Vagina (tissue), 2 donors: ENCODE results near the gene LRCH1.

ENCODE experiments used
- POLR2A ChIP-seq, 2 donors: fragments of 450-650 bp; IDR thresholded peaks; one replicate each; pipeline ENCODE4 v1.6.1; 2017; ENCODE audit warnings: antibody characterized with exemption in 2 of 2, mild to moderate bottlenecking in 2 of 2, moderate library complexity in 2 of 2
- POLR2AphosphoS5 ChIP-seq, 2 donors: sonication (generic); formaldehyde crosslinking; IDR thresholded peaks; one replicate each; pipeline ENCODE4 v1.9.0; 2017; ENCODE audit warnings: antibody characterized with exemption in 2 of 2, mild to moderate bottlenecking in 2 of 2, low read depth in 1 of 2; ENCODE audit not compliant: insufficient read depth in 1 of 2
- TF ChIP-seq, protein P1 (sequence below), 3 experiments: fragments of 450-650 bp in 2 of 3; fragments of 200-600 bp in 1 of 3; sonication (generic) in 1 of 3; IDR thresholded peaks; one replicate each; pipeline ENCODE4 v1.5.1; 2017 to 2019; ENCODE audit warnings: antibody characterized with exemption in 3 of 3, mild to moderate bottlenecking in 2 of 3, moderate library complexity in 2 of 3

DNA sequence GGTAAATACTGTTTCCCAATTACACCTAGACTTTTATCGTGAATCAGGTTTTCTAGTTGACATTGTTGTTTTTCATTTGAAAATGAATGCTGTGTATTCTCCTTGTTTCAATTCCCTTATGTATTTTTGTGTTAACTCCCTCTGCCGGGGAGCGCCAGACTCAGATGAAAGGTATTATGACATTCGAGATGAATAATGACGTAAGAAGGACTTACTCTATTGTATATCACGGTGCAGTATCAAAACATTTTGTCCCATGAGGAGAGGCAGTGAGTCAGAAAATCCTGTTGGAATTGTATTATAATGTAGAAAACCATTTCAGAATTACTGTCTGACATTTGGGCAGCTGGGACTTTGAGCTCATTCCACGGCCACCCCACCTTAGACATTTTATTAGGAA, 61.6 kb downstream of the LRCH1 start:
- TF ChIP-seq, protein P1, sequence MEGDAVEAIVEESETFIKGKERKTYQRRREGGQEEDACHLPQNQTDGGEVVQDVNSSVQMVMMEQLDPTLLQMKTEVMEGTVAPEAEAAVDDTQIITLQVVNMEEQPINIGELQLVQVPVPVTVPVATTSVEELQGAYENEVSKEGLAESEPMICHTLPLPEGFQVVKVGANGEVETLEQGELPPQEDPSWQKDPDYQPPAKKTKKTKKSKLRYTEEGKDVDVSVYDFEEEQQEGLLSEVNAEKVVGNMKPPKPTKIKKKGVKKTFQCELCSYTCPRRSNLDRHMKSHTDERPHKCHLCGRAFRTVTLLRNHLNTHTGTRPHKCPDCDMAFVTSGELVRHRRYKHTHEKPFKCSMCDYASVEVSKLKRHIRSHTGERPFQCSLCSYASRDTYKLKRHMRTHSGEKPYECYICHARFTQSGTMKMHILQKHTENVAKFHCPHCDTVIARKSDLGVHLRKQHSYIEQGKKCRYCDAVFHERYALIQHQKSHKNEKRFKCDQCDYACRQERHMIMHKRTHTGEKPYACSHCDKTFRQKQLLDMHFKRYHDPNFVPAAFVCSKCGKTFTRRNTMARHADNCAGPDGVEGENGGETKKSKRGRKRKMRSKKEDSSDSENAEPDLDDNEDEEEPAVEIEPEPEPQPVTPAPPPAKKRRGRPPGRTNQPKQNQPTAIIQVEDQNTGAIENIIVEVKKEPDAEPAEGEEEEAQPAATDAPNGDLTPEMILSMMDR (IDR thresholded peaks at IDR 0.05): no peak
- TF ChIP-seq POLR2A (IDR thresholded peaks at IDR 0.05): no peak
- TF ChIP-seq POLR2AphosphoS5 (IDR thresholded peaks at IDR 0.05; ENCODE audit: insufficient read depth in 1 of 2, low read depth in 1 of 2): peak in 1 of 2 donors; percentile 42
